ENCODE data around the gene EXOC3L2.
"Not testable (repeated sequence)": the region's sequence is repeated elsewhere in the genome, so short reads cannot be mapped to it uniquely, and the experiment has no call there.

EXOC3L2 gene

DNA sequence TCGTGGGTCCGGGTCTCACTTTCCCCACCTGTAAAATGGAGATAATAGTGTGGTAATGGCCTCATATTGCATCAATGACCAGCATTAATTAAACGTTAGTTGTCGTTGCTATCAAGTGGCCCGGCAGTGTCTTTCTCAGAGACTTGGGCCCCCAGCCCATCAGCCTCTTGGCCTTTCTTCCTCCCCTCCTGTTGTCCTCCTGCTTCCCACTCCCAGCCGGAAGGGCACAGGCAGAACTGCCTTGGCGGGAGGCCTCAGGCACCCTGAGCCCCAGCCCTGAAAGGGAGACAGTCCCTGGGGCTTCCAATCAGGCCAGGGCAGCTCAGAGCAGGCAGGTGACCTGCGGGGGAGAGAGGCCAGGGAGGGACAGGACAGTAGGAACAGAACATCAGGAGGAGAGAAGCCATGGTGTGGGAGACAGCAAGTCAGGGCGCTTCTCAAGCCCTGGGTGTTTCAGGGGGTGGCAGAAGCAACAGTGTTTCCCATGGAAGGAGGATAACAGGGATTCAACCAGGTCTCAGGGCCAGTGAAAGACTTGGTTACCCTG, 10.5 kb upstream of the EXOC3L2 start:
- DNase-seq (ENCODE audit: low read depth), result no peak

GRCh38 chr19:45254044-45254531, 8.9 kb upstream of the EXOC3L2 start:
- no peak for DNase-seq (ENCODE audit: low read depth)

- DNase-seq (ENCODE audit: low read depth), result no peak
Observed at GRCh38 chr19:45253396-45254027, 8.3 kb upstream of the EXOC3L2 start.

DNA sequence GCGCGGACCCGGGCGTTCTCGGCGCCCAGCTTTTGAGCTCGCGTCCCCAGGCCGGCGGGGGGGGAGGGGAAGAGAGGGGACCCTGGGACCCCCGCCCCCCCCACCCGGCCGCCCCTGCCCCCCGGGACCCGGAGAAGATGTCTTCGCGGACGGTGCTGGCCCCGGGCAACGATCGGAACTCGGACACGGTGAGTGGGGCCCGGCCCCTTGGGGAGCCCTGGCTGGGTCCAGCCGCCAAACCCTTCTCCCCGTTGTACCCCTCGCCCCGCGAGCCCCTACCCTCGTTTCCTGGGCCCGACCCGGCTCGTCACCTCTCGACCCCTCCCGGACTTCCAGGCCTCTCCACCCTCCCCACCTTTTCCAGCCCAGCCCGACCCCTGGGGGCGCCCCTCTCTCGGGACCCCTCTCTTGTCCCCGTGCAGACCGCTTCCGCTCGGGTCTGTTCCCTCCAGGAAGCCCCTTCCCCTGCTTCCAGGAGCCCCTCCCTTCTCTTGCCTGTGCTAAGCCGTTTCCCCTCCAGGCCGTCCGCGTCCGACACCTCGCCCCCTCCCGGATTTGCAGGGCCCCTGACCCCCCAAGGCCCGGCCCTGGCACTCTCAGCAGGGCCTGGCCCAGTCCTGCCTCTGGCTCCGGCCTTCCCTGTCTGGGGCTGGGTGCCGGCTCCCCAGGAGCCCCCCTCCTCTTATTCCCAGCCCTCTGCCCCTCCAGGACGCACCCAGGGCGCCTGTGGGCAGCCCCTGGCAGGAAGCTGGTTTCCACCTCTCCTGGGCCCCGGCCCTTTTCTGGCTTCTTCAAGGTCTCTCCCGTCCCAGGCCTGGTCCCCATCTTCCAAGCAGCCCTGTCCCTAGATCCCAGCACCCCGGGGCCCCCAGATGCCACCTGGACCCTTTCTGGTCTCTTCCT, 6.5 kb upstream of the EXOC3L2 start:
- no peak for DNase-seq (ENCODE audit: low read depth)

DNA sequence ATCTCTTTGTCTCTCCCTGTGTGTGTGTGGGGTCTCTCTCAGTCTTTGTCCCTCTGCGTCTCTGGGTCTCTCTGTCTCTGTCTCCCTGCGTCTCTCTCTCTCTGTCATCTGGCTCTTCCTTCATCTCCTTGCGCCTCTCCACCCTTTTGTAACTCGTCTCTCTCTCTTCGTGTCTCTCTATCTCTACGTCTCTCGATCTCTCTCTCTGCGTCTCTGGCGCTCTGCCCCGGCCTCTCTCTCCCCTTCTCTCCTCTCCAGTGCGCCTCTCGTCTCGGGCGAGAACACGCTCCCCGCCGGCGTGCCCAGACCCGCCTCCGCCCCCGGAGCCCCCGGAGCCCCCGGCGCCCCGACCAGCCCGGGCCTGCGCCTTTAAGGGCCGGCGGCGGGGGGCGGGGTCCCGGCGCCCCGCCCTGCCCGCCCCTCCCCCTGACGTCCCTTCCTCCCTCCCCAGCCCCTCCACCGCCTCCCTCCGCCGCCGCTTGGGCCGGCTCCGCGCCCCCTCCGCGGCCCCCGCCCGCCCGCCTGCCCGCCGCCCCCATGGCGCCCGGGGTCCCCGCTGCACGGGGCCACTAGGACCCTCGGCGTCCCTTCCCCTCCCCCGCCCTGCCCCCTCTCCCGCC, 5.7 kb upstream of the EXOC3L2 start, which contains the start of gene MARK4:
Gene MARK4, plus strand, starts transcription at position 440 of the 620 bp plus-strand sequence. CDS start 318 bp downstream, outside the sequence.
- no peak for DNase-seq (ENCODE audit: low read depth)

DNA sequence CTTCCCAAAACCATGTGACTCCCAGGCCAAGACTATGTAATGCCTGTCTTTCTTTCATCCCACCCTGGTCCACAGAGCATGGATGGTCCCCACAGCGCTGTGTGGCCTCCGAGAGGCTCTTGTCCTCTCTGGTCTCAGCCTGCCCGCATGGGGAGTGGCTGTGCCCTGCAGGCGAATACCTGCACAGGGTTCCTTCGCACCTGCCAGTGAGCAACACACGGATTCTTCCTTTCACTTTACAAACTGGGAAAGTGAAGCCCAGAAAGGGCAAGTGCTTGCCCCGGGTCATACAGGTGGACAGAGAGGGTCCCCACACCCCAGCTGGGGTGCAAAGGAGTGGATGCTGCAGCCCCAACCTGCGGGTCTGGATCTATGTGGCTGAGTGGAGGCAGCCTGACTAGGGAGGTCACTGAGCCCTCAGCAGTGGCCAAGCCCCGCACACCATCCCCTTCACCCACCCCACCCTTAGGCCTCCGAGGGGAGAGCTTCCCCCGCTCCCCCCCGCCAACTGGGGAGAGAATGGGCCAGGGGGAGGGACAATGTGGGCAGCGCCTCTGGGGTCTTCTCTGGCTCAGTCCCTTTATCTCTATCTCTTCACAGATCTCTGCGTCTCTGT, 5.1 kb upstream of the EXOC3L2 start:
- no peak for DNase-seq (ENCODE audit: low read depth)

DNA sequence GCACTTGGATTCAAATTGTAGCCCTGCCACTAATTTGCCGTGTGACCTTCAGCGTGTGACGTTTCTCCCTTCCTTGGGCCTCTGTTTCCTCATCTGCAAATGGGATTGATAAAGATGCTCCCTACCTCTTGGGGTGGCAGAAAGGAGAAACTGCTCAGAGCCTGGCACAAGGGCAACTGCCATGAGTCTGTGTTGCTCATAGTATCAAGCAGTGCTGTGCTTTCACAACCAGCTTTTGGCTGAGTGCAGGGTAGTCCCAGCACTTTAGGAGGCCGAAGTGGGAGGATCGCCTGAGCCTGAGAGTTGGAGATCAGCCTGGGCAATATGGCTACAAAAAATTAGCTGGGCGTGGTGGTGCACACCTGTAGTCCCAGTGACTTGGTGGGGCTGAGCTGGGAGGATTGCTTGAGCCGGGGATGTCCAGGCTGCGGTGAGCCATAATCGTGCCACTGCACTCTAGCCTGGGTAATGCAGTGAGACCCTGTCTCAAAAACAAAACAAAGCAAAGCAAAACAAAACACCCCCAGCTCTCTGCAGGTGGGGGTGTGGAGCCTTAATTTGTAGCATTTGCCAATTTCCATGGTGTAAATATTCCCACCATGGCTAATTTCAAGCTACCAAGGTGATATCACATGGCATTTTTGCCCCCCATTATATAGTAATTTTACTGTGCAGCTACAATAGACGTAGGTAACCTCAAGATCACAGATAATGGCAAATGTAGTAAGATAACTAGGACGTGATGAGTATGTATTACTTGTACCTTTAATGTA, 4.2 kb upstream of the EXOC3L2 start:
- no peak for DNase-seq (ENCODE audit: low read depth)

GRCh38 chr19:45247136-45247535, 1.9 kb upstream of the EXOC3L2 start:
- DNase-seq (ENCODE audit: low read depth), result no peak

GRCh38 chr19:45245826-45246225, 619 bp upstream of the EXOC3L2 start:
- DNase-seq (ENCODE audit: low read depth), result no peak

DNA sequence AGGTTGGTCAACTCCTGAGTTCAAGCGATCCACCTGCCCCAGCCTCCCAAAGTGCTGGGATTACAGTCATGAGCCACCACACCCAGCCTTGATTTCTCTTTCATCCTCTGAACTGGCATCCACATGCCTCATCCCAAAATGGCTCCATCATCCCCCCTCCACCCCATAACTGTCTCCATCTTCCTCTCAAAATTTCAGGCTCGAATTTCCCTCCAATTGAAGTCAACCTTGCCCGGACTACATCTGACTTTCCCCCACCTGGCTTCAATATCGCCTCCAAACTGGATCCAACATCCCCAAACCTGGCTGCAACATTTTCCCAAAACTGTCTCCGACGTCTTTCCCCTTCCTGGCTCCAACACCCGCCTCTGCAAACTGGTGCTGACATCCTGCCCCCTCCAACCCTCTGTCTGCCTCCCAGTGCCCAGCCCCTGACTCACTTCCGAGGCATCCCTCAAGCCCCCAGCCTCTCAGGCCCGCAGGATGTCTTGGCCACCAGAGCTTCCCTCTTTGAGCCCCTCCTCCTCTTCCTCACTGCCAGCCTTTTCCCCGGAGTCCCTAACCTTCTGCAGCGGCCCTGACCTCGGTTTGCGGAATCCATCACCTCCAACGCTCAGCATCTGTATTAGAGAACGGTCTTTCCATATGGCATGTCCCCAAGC, 943 bp downstream of the EXOC3L2 start:
- DNase-seq (ENCODE audit: low read depth), result no peak

GRCh38 chr19:45243144-45243732, 2.0 kb downstream of the EXOC3L2 start:
- DNase-seq (ENCODE audit: low read depth), result no peak

- DNase-seq (ENCODE audit: low read depth), result no peak
Observed at GRCh38 chr19:45238556-45238955, 6.7 kb downstream of the EXOC3L2 start.

DNA sequence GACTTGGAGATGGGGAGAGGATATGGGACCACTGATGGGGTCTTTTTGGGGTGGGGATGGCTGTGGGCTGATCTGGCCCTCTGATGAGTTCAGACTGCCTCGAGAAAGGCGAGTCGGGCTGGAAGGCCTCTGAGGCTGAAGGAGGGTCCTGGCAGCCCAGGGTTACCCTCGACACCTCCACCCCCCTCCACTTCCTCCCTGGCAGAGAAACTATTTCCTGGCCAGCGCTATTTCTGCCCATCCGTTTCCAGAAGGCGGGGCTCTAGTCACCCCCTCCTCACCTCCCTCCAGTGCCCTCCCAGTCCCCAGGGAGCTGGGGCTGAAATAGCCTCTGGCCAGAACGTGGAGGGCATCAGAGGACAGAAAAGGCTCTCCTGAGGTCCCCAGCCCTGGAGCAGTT, 9.7 kb downstream of the EXOC3L2 start:
- DNase-seq (ENCODE audit: low read depth), result no peak

GRCh38 chr19:45234089-45234869, 10.9 kb downstream of the EXOC3L2 start:
- DNase-seq (ENCODE audit: low read depth), result no peak

DNA sequence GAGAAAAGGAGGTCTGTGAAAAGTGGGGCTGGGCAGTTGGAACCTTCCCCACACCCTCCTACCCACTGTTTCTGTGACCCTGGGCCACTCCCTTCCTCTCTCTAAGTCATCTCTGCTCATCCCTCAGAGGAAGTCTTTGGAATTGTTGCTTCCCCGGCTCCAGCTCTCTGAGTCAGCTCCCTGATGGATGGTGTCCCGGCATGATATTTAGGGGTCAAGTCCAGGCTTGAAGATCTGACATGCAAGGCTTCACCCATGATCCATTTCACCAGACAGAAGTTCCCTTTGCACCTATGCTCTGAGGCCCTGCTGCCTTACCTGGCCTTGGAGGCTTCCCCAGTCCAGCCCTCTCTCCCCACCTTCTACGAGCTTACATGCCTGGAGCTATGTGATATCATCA, 13.3 kb downstream of the EXOC3L2 start:
- DNase-seq (ENCODE audit: low read depth), result no peak

DNA sequence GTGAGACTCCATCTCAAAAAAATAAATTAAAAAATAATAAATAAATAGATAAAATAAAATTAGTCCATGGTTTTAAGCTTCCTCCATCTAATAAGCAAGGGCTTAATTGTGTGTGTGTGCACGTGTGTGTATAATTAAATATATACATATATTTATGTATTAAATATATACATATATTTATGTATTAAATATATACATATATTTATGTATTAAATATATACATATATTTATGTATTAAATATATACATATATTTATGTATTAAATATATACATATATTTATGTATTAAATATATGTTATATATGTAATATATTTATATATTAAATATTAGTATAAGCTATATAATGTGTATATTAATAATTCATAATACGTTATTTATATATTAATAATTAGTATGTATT, 16.2 kb downstream of the EXOC3L2 start:
- not testable (repeated sequence) for DNase-seq (ENCODE audit: low read depth)

DNA sequence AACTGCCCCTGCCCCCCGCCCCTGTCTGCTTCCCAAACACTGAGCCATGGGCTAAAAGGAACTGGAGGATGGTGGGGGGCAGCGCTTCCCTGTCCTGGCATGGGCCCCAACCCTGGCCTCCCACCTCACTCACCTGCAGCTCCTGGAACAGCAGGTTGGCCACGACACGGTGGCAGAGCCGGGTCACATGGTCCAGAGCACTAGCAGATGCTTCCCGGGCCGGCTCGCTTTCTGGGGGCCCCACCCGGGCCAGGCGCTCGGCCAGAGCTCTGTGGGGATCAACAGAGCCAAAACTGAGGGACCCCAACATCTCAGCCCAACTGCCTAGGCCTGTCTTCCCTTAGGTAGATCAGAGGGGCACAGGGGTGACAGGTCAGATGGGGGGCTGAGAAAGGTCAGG, 20.6 kb downstream of the EXOC3L2 start:
- DNase-seq (ENCODE audit: low read depth), result no peak

DNA sequence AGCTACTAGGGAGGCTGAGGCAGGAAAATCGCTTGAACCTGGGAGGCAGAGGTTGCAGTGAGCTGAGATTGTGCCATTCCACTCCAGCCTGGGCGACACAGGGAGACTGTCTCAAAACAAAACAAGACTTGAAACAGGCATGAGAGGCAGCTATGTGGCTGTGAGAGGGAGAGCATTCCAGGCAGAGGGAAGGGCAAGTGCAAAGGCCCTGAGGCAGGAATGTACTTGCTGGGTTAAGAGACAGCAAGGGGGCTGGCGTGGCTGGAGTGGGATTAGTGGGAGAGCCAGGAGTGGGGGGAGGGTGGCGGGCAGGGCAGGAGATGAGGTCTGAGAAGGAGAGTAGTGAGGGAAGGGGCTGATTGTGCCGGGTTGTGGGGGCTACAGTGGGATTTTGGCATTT, 21.3 kb downstream of the EXOC3L2 start:
- DNase-seq (ENCODE audit: low read depth), result no peak

DNA sequence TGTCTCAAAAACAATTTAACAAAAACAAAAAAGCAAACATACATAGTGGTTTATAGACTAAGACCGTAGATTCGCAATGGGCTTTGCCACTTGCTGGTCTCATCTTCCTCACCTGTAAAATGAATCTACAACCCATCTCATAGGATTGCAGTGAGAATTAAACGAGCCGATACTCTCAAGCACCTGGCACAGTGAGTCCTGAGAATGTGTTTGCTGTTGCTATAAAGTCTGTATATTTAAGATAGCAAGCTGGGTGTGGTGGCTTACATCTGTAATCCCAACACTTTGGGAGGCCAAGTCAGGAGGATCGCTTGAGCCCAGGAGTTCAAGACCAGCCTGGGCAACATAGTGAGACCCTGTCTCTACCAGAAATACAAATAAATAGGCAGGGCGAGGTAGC, 22.5 kb downstream of the EXOC3L2 start:
- DNase-seq (ENCODE audit: low read depth), result no peak

All from non-pigmented ciliary epithelial cell (primary cell).